GM18526 (cell line): ENCODE data around the gene DNTT.

Experiments used
- POLR2A ChIP-seq: IDR thresholded peaks from 3 replicates; pipeline ENCODE4 v1.6.1; 2011; ENCODE audit not compliant: insufficient read length; ENCODE audit errors: extremely low read depth

The DNTT gene

DNA sequence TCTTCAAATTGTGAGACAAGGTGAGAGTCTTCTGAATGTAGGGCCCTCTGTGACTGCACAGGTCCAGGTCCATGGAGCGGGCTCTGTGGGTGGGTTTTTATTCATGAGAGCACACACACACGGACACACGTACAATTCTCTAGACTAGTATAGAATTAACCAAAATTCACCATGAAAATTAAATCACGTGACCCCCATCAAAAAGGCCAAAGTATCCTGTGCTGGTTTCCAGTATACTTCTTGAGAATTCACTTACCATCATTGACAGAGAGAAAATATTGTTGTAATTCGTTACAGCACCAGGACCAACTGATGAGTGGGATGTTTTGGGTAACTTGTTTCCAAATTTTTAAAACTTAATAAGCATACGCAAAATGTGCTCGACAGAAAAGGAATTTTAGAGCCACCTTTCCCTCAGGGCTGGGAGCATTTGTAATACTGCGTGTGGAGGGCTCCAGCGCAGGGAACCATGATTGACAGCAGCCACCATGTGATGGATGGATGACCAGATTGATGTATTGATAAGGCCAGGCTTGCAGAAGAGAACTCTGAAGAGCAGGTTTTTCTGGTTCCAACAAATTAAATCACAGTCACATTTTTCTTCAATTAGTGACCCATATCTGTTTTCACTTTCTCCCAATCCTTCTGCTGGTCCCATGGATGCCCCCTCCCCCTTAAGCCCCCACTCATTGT lies 14.9 kb upstream of the DNTT start:
- no peak for TF ChIP-seq POLR2A

DNA sequence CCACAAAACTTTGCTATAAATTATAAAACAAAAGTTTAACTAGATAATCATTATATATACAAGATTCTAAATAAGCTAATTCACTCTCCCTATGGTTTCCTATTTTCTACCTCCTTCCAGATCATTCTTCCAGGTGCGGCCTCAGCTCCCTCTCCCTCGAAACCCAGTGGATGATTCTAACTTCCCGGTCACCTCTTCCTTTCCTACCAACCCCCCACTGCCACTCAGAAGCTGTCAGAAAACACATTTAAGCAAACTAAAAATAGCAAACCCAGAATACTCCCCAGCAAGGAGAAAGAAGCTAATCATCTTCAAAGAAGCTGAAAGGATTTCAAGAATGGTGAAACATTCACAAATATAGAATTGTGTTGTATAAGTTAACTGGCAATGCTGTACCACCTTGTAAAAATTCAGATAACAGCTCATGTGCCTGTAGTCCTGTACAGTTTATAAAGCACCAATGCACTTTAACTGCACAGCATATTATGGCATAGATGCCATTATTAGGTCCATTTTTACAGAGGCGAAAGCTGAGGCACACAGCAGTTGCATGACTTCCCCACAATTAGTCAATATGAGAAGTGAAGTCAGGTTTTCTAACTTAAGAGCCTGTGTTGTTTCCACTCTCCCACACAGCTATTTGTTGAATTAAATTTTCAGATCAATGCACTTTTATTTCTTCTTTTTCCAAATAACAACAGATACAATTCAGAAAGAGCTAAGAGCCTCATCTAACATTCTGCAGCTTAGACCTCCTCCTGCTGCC lies 13.7 kb upstream of the DNTT start:
- TF ChIP-seq POLR2A, result no peak

- no peak for TF ChIP-seq POLR2A
These were observed 11.0 kb upstream of the DNTT start for GRCh38 chr10:96292971-96293920.

- TF ChIP-seq POLR2A, result no peak
These were observed 8.8 kb upstream of the DNTT start for GRCh38 chr10:96295475-96295874.

GRCh38 chr10:96297486-96297885 lies 6.7 kb upstream of the DNTT start:
- no peak for TF ChIP-seq POLR2A

- no peak for TF ChIP-seq POLR2A
These were observed 5.9 kb upstream of the DNTT start for GRCh38 chr10:96298362-96298761.

- no peak for TF ChIP-seq POLR2A
These were observed 4.9 kb upstream of the DNTT start for GRCh38 chr10:96299383-96299782.

- TF ChIP-seq POLR2A, result no peak
These were observed 2.6 kb upstream of the DNTT start for GRCh38 chr10:96301616-96302015.

DNA sequence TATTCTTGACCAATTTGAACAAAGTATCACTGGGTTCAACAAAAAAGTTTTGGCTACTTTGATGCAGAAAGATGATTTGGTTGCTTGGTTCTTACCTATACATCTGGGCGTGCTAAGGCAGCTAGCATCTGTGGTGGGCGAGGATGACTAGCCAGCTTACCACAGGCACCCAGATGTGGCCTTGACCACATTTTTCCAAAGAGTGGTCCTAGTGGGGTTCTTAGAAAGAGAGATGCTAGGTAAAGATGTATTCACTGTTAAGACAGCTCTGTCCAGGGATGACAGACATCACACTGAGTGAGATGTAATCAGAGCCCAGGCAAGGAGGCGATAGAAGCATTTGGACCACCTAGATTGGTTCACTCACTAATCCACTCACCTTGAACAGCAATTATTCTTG lies 785 bp downstream of the DNTT start:
- TF ChIP-seq POLR2A, result no peak

DNA sequence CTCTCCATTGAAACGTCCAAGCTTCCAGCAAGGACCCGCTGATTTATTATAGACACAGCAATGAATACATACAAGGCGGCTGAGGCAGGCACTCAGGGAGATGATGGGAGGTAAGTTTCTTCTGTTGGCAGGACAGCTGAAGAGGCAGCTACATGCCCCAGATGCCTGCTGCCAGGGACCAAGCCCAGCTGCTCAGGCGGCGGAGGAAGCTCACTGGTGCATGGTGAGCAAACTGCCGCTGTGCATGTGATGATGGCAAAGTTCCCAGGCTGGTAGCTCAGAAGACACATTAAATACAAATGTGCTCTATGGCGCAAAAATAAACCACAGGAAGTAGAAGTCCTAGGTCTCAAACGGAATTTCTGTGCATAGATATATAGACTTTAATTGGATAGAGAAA lies 2.3 kb downstream of the DNTT start:
- TF ChIP-seq POLR2A, result no peak

GRCh38 chr10:96309628-96310320 lies 5.5 kb downstream of the DNTT start:
- no peak for TF ChIP-seq POLR2A

DNA sequence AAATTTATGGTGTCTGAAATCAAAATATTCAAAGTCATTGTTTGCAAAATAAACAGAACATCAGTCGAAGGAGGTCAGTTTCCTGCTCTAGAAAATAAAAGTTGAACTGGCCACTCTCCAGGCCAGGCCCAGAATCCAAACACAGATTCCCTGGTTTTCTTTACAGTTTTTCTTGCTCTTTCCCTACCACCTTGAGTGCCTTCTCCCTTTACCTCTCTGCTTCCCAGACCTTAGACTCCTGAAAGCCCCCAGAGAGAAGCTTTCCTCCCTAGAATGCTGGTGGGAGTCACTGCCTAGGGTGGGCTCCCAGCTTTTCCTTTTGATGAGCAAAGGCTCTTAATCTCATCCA lies 6.1 kb downstream of the DNTT start:
- no peak for TF ChIP-seq POLR2A

GRCh38 chr10:96311180-96311715 lies 7.0 kb downstream of the DNTT start:
- no peak for TF ChIP-seq POLR2A

- no peak for TF ChIP-seq POLR2A
These were observed 9.1 kb downstream of the DNTT start for GRCh38 chr10:96313344-96313743.
